EH (cell line): ENCODE results near the gene MPPED1.

Source experiments
- DNase-seq: peaks from one replicate; pipeline ENCODE4 v3.0.0-alpha.2; 2015; ENCODE audit warnings: low read depth

Gene MPPED1

GRCh38 chr22:43498856-43499253, 87.0 kb downstream of the MPPED1 start:
- DNase-seq: no peak

GRCh38 chr22:43500792-43501785, 89.3 kb downstream of the MPPED1 start:
- DNase-seq: no peak

GRCh38 chr22:43501878-43502277, 90.1 kb downstream of the MPPED1 start:
- DNase-seq: no peak

- DNase-seq: no peak
These were observed 90.6 kb downstream of the MPPED1 start for GRCh38 chr22:43502306-43502874.

- no peak for DNase-seq
These were observed 92.3 kb downstream of the MPPED1 start for GRCh38 chr22:43504068-43504467.

GRCh38 chr22:43504666-43505261, 93.0 kb downstream of the MPPED1 start:
- no peak for DNase-seq

GRCh38 chr22:43505423-43505822, 93.6 kb downstream of the MPPED1 start:
- DNase-seq: no peak

- no peak for DNase-seq
These were observed 94.1 kb downstream of the MPPED1 start for GRCh38 chr22:43505896-43506295.

GRCh38 chr22:43506487-43506886, 94.7 kb downstream of the MPPED1 start:
- DNase-seq: no peak

- no peak for DNase-seq
These were observed 95.4 kb downstream of the MPPED1 start for GRCh38 chr22:43507235-43507634.

- no peak for DNase-seq
These were observed 96.7 kb downstream of the MPPED1 start for GRCh38 chr22:43508489-43508888.

GRCh38 chr22:43509337-43509736, 97.5 kb downstream of the MPPED1 start:
- DNase-seq: no peak

- DNase-seq: no peak
These were observed 98.7 kb downstream of the MPPED1 start for GRCh38 chr22:43510281-43511070.

- no peak for DNase-seq
These were observed 99.6 kb downstream of the MPPED1 start for GRCh38 chr22:43511276-43511910.

GRCh38 chr22:43512279-43512678, 100.5 kb downstream of the MPPED1 start:
- no peak for DNase-seq

- DNase-seq: no peak
These were observed 102.8 kb downstream of the MPPED1 start for GRCh38 chr22:43514476-43515157.

- DNase-seq: no peak
These were observed 103.6 kb downstream of the MPPED1 start for GRCh38 chr22:43515411-43515810.

- DNase-seq: no peak
These were observed 104.1 kb downstream of the MPPED1 start for GRCh38 chr22:43515902-43516301.

- DNase-seq: no peak
These were observed 104.6 kb downstream of the MPPED1 start for GRCh38 chr22:43516386-43516785.

- DNase-seq: no peak
These were observed 105.3 kb downstream of the MPPED1 start for GRCh38 chr22:43516996-43517635.

- no peak for DNase-seq
These were observed 108.8 kb downstream of the MPPED1 start for GRCh38 chr22:43520632-43521039.
